Trophoblast cell (in vitro differentiated cells and primary cell): ENCODE data around the gene TEAD2.

ENCODE experiments used
- DNase-seq, 2 donors: peaks; one replicate each; pipeline ENCODE4 v3.0.0-alpha.2; 2016
- H2AFZ ChIP-seq: 2 replicates; pipeline ENCODE4 v1.6.1; 2013; ENCODE audit warnings: low read length, moderate library complexity, mild to moderate bottlenecking; ENCODE audit not compliant: insufficient read depth, poor library complexity
- H2AK5ac ChIP-seq: 2 replicates; pipeline ENCODE4 v1.6.1; 2013; ENCODE audit warnings: mild to moderate bottlenecking, low read length
- H2BK120ac ChIP-seq: 2 replicates; pipeline ENCODE4 v1.6.1; 2013; ENCODE audit warnings: low read length, mild to moderate bottlenecking, moderate library complexity; ENCODE audit not compliant: insufficient read depth, poor library complexity
- H2BK12ac ChIP-seq: 2 replicates; pipeline ENCODE4 v1.6.1; 2013; ENCODE audit warnings: mild to moderate bottlenecking, low read length, moderate library complexity
- H2BK5ac ChIP-seq: 2 replicates; pipeline ENCODE4 v1.6.1; 2013; ENCODE audit warnings: low read length, low read depth, moderate library complexity, mild to moderate bottlenecking; ENCODE audit not compliant: poor library complexity
- H3K14ac ChIP-seq: 2 replicates; pipeline ENCODE4 v1.6.1; 2013; ENCODE audit warnings: mild to moderate bottlenecking, low read length
- H3K18ac ChIP-seq: 2 replicates; pipeline ENCODE4 v1.6.1; 2013; ENCODE audit warnings: mild to moderate bottlenecking, low read length
- H3K23ac ChIP-seq: 2 replicates; pipeline ENCODE4 v1.6.1; 2013; ENCODE audit warnings: low read length
- H3K27ac ChIP-seq: 2 replicates; pipeline ENCODE4 v1.5.1; 2013; ENCODE audit warnings: low read depth, mild to moderate bottlenecking, inconsistent platforms, low read length, moderate library complexity
- H3K27me3 ChIP-seq: 2 replicates; pipeline ENCODE4 v1.6.1; 2013; ENCODE audit warnings: inconsistent platforms, mild to moderate bottlenecking, low read length, moderate library complexity; ENCODE audit not compliant: insufficient read depth
- H3K36me3 ChIP-seq, 2 experiments: 1 replicate in 1 of 2; 2 replicates in 1 of 2; pipeline ENCODE4 v1.6.1; 2013; ENCODE audit warnings: low read length in 2 of 2, mild to moderate bottlenecking in 2 of 2, moderate library complexity in 1 of 2; ENCODE audit not compliant: insufficient read depth in 2 of 2, control insufficient read depth in 1 of 2
- H3K4ac ChIP-seq: 2 replicates; pipeline ENCODE4 v1.6.1; 2013; ENCODE audit warnings: low read depth, mild to moderate bottlenecking, low read length, moderate library complexity
- H3K4me1 ChIP-seq, 2 experiments: 1 replicate in 1 of 2; 2 replicates in 1 of 2; pipeline ENCODE4 v1.6.1; 2013; ENCODE audit warnings: low read length in 2 of 2, mild to moderate bottlenecking in 2 of 2, moderate library complexity in 1 of 2; ENCODE audit not compliant: insufficient read depth in 2 of 2, control insufficient read depth in 1 of 2
- H3K4me2 ChIP-seq: 2 replicates; pipeline ENCODE4 v1.6.1; 2013; ENCODE audit warnings: inconsistent platforms, mild to moderate bottlenecking, low read length, moderate library complexity
- H3K4me3 ChIP-seq: 2 replicates; pipeline ENCODE4 v1.5.1; 2013; ENCODE audit warnings: mild to moderate bottlenecking, low read depth, low read length, inconsistent platforms
- H3K79me1 ChIP-seq: one replicate; pipeline ENCODE4 v1.6.1; 2013; ENCODE audit warnings: low read length
- H3K79me2 ChIP-seq: 2 replicates; pipeline ENCODE4 v1.6.1; 2013; ENCODE audit warnings: low read length, mild to moderate bottlenecking; ENCODE audit not compliant: control insufficient read depth, insufficient read depth, poor library complexity
- H3K9ac ChIP-seq: 2 replicates; pipeline ENCODE4 v1.6.1; 2013; ENCODE audit warnings: mild to moderate bottlenecking, low read length
- H3K9me3 ChIP-seq: 2 replicates; pipeline ENCODE4 v1.6.1; 2013; ENCODE audit warnings: low read depth, mild to moderate bottlenecking, control low read depth, inconsistent platforms, low read length; ENCODE audit not compliant: insufficient read depth
- H4K12ac ChIP-seq: 2 replicates; pipeline ENCODE4 v1.6.1; 2013; ENCODE audit warnings: low read depth, mild to moderate bottlenecking, low read length, moderate library complexity
- H4K8ac ChIP-seq: 2 replicates; pipeline ENCODE4 v1.6.1; 2013; ENCODE audit warnings: low read depth, mild to moderate bottlenecking, low read length, moderate library complexity
- H4K91ac ChIP-seq: one replicate; pipeline ENCODE4 v1.6.1; 2013; ENCODE audit warnings: low read depth, mild to moderate bottlenecking, low read length, moderate library complexity
- WGBS: extraction: QIAGEN DNeasy Blood & Tissue Kit; methylation state at CpG from one replicate; pipeline ENCODE4 v1.1.7; 2013; ENCODE audit warnings: missing lambda C conversion rate; ENCODE audit not compliant: insufficient read length, insufficient coverage; ENCODE audit errors: extremely low coverage; 5-methylcytosine and 5-hydroxymethylcytosine counted together

The TEAD2 gene

DNA sequence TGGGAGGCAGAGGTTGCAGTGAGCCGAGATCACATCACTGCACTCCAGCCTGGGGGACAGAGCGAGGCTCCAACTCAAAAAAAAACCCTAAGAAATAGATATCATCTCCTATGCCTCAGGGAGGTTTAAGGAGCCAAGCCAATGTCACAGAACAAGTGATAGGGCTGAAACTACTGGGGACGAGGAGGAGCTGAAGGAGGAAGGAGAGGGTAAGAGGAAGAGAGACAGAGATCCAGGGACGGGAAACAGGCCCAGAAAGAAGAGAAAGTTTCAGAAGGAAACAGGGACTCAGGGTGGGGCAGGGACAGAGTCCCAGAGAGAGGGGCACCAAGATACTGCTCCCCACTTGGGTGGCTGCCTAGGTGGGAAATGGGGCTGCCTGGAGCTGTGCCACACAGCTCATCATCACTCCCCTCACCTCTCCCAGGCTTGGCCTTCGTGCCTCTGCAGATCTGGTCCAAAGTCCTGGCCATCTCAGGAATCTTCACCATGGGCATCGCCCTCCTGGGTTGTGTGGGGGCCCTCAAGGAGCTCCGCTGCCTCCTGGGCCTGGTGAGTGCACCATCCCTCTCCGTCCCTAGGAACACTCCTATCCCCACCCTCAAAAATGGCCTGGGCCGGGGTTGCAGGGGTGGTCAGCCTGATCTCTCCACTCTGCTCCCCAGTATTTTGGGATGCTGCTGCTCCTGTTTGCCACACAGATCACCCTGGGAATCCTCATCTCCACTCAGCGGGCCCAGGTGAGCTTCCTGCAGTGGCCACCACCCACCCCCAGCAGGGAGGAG is 25.5 kb downstream of the TEAD2 start:
- Histone ChIP-seq H3K79me1 (no peaks in the 10 kb centered on the region), H3K18ac (no peak overlapping the region), H3K4me2 (no peak overlapping the region), H3K36me3 (peaks cover 19 to 28% of the 10 kb centered on the region in 2 experiments), H3K23ac (no peak overlapping the region), H3K27me3 (no peaks in the 10 kb centered on the region), H2BK12ac (no peak overlapping the region), H3K4me1 (peaks cover 12 to 15% of the 10 kb centered on the region in 2 experiments), H2BK5ac (no peak overlapping the region), H4K91ac (no peak overlapping the region), H3K9ac (no peak overlapping the region), H3K14ac (no peak overlapping the region), H3K4ac (no peak overlapping the region), H3K9me3 (peaks cover 9% of the 10 kb centered on the region), H2BK120ac (no peak overlapping the region), H2AK5ac (no peak overlapping the region), H3K79me2 (no peaks in the 10 kb centered on the region), H2AFZ (no peak overlapping the region), H4K8ac (no peak overlapping the region), H3K4me3 (no peak overlapping the region), H3K27ac (no peak overlapping the region), H4K12ac (no peak overlapping the region)
- WGBS = no CpG with 5 or more reads among the region's 10 CpGs
- no peak for DNase-seq

DNA sequence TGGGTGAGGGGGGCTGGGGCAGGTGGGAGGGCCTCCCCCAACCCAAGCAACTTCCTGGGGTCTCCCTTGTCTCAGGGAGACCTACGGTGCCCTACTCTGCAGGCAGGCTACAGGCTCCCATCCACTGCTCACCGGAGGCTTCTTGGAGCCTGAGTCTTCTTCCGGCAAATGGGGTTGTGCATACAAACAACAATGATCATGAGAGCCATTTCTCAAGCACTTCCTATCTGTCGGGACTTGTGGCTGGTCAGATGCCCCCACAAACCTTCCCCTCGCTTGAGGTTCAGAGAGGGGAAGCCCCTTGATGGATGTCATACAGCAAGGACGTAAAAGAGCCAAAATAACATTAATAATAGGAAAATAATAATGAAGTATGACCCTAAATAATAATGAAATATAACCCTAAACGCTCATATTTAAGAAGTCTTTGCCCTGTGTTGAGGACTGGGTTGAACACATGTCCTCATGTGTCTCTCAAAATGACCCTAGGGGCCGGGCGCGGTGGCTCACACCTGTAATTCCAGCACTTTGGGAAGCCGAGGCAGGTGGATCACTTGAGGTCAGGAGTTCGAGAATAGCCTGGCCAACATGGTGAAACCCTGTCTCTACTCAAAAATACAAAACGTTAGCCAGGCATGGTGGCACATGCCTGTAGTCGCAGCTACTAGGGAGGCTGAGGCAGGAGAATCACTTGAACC is 26.3 kb downstream of the TEAD2 start:
- Histone ChIP-seq H2BK120ac (no peak overlapping the region), H2AK5ac (no peak overlapping the region), H3K9ac (no peak overlapping the region), H3K4me2 (no peak overlapping the region), H3K79me2 (no peaks in the 10 kb centered on the region), H4K91ac (no peak overlapping the region), H3K4me3 (no peak overlapping the region), H3K23ac (no peak overlapping the region), H3K14ac (no peak overlapping the region), H4K12ac (no peak overlapping the region), H2BK12ac (no peak overlapping the region), H3K27me3 (no peaks in the 10 kb centered on the region), H2AFZ (no peak overlapping the region), H3K4me1 (peaks cover 12 to 15% of the 10 kb centered on the region in 2 experiments), H4K8ac (no peak overlapping the region), H3K27ac (no peak overlapping the region), H3K9me3 (peaks cover 9% of the 10 kb centered on the region), H3K79me1 (no peaks in the 10 kb centered on the region), H2BK5ac (no peak overlapping the region), H3K36me3 (peaks cover 11 to 20% of the 10 kb centered on the region in 2 experiments), H3K18ac (no peak overlapping the region), H3K4ac (no peak overlapping the region)
- WGBS = no CpG with 5 or more reads among the region's 14 CpGs
- DNase-seq = no peak

DNA sequence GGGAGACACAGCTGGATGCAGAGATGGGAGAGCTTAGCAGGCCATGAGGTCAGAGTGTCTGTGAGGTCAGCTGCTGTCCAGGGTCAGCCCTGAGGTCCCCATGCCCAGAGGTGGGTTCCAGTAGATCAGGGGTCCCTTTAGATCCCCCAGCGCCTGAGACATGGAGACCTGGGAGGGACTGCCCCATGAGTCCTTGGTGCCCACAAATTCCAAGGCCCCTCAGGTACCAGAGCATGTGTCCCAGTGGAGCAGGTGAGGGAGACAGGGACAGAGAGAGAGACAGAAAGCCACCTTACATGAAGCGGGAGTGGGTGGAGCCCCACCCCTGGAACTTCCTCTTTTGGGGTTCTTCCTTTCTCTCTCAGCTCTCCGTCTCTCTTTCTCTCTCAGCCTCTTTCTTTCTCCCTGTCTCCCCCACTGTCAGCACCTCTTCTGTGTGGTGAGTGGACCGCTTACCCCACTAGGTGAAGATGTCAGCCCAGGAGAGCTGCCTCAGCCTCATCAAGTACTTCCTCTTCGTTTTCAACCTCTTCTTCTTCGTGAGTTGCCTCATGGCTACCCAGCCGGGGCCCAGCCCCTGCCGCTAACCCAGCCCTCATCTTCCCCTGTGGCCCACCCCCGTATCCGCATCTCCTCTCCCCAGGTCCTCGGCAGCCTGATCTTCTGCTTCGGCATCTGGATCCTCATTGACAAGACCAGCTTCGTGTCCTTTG is 27.0 kb downstream of the TEAD2 start, which contains the start of gene CD37:
CD37 (plus strand) TSS at position 336 of the 713 bp plus-strand sequence; CDS start at position 471, 135 bp downstream.
- Histone ChIP-seq H4K12ac (no peak within 1 kb of the TSS), H3K23ac (no peak within 1 kb of the TSS), H3K18ac (no peak within 1 kb of the TSS), H3K4ac (no peak within 1 kb of the TSS), H3K9me3 (peaks cover 9% of the 10 kb centered on the region), H3K27me3 (no peaks in the 10 kb centered on the region), H3K4me2 (no peak within 1 kb of the TSS), H2AFZ (no peak within 1 kb of the TSS), H4K8ac (no peak within 1 kb of the TSS), H3K27ac (no peak within 1 kb of the TSS), H3K79me2 (no peaks in the 10 kb centered on the region), H2BK5ac (no peak within 1 kb of the TSS), H3K9ac (no peak within 1 kb of the TSS), H3K4me3 (no peak within 1 kb of the TSS), H3K4me1 (peaks cover 12 to 15% of the 10 kb centered on the region in 2 experiments), H3K14ac (no peak within 1 kb of the TSS), H3K36me3 (peaks cover 7 to 14% of the 10 kb centered on the region in 2 experiments), H2BK120ac (no peak within 1 kb of the TSS), H4K91ac (no peak within 1 kb of the TSS), H2AK5ac (no peak within 1 kb of the TSS), H2BK12ac (no peak within 1 kb of the TSS), H3K79me1 (no peaks in the 10 kb centered on the region)
- DNase-seq = no peak
- no CpG with 5 or more reads among the region's 13 CpGs for WGBS

DNA sequence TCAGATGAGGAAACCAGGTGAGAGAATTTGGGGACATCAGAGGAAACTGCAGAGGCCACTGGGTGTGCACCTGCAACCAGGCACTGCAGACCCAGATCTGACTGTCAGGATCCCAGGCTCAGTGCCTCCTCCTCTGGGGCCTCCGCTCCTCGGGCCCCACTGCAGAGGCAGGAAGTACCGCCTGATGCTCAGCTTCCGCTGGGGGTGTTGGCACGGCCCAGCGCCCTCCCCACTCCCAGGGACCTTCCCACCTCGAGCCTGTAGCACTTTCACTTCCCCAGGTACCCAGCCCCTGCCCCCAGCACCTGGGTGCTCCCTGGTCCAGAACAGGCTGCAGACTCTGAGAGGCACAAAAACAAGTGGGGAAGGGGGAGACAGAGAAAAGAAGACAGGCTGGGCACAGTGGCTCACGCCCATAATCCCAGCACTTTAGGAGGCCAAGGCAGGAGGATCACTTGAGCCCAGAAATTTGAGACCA is 28.4 kb downstream of the TEAD2 start:
- H3K4ac ChIP-seq = no peak overlapping the region
- H3K23ac ChIP-seq = no peak overlapping the region
- H3K79me1 ChIP-seq = no peaks in the 10 kb centered on the region
- no peak overlapping the region for H4K12ac ChIP-seq
- H3K9ac ChIP-seq = no peak overlapping the region
- DNase-seq = no peak
- no peak overlapping the region for H2BK12ac ChIP-seq
- peaks cover 4 to 5% of the 10 kb centered on the region in 2 experiments for H3K4me1 ChIP-seq
- H3K9me3 ChIP-seq = peaks cover 2% of the 10 kb centered on the region
- H3K14ac ChIP-seq = no peak overlapping the region
- H2BK5ac ChIP-seq = no peak overlapping the region
- H2AFZ ChIP-seq = no peak overlapping the region
- H3K27me3 ChIP-seq = no peaks in the 10 kb centered on the region
- no peak overlapping the region for H3K4me2 ChIP-seq
- no peaks in the 10 kb centered on the region for H3K79me2 ChIP-seq
- no peak overlapping the region for H3K4me3 ChIP-seq
- H4K91ac ChIP-seq = no peak overlapping the region
- peaks cover 7 to 9% of the 10 kb centered on the region in 2 experiments for H3K36me3 ChIP-seq
- H2BK120ac ChIP-seq = no peak overlapping the region
- H3K27ac ChIP-seq = no peak overlapping the region
- no peak overlapping the region for H4K8ac ChIP-seq
- whole genome bisulfite sequencing = no CpG with 5 or more reads among the region's 8 CpGs
- no peak overlapping the region for H3K18ac ChIP-seq
- no peak overlapping the region for H2AK5ac ChIP-seq
